ENCODE results near the gene MAP3K5.

- TF ChIP-seq POLR2A (IDR thresholded peaks at IDR 0.05) (no peak), CTCF (IDR thresholded peaks at IDR 0.05) (no peak), POLR2AphosphoS5 (IDR thresholded peaks at IDR 0.05; ENCODE audit: insufficient read depth in 1 of 2, low read depth in 1 of 2) (no peak)
Observed at GRCh38 chr6:136767103-136767502, 25.2 kb downstream of the MAP3K5 start.

Data from vagina (tissue), 2 donors.